ENCODE data around the gene RTCB.

DNA sequence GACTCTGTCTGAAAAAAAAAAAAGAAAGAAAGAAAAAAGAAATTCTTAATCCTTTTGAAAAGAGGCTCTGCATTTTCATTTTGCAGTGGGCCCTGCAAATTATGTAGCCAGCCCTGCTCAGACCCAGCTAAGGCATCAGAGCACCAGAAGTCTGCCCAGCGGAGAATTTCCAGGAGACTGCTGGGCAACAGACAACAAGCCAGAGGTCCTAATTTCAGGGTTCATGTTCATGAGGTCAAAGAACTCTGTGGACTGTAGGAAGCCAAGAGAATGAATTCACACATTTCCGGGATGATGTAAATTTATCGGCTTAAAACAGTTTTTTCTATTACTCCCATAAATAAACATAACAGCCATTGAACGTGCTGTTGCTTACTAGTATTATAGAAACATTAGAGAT, 14.8 kb upstream of the RTCB start:
- TF ChIP-seq RAD21 (IDR thresholded peaks at IDR 0.05; ENCODE audit: low read length) (no peak), CTCF (IDR thresholded peaks at IDR 0.05) (no peak), ELF1 (IDR thresholded peaks at IDR 0.05) (no peak), TAF1 (IDR thresholded peaks at IDR 0.05; ENCODE audit: borderline replicate concordance, low read depth, low read length) (no peak), TCF12 (IDR thresholded peaks at IDR 0.05) (no peak)
- TF ChIP-seq, protein P1, sequence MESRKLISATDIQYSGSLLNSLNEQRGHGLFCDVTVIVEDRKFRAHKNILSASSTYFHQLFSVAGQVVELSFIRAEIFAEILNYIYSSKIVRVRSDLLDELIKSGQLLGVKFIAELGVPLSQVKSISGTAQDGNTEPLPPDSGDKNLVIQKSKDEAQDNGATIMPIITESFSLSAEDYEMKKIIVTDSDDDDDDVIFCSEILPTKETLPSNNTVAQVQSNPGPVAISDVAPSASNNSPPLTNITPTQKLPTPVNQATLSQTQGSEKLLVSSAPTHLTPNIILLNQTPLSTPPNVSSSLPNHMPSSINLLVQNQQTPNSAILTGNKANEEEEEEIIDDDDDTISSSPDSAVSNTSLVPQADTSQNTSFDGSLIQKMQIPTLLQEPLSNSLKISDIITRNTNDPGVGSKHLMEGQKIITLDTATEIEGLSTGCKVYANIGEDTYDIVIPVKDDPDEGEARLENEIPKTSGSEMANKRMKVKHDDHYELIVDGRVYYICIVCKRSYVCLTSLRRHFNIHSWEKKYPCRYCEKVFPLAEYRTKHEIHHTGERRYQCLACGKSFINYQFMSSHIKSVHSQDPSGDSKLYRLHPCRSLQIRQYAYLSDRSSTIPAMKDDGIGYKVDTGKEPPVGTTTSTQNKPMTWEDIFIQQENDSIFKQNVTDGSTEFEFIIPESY (IDR thresholded peaks at IDR 0.05; ENCODE audit: borderline replicate concordance, low read depth) = no peak
